ENCODE data around the gene KCTD4. TPM values are rescaled to one million over a fixed set of nuclear protein-coding genes. Genes with fewer than 3 reads are reported as not detected.
A peak's percentile ranks its signal among the peaks of the same experiment; 100 is the strongest.

KCTD4 gene
- total and polyA plus RNA-seq, 10 of the 15 experiments (the other 5 are each of a cell fraction or from before 2014, with no cell fraction given) = 0.09 TPM; not detected in 9

DNA sequence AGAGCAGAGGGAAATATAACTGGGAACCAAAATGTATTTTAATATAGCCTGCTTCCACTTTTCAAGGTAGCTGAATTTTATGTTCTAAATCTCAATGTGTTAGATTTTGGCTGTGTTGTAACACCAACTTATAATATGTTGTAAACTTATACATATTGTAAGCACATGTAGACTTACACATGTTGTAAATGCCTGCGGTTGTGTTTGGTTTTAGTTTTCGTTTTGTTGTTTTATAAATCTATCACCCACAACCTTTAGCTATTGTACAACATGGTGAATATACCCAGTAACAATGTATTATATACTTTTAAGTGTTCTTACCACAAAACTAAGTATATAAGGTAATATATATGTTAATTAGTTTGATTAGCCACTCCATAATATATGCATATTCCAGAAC, 15.6 kb downstream of the KCTD4 start (continued):
- TF ChIP-seq ZNF384 (IDR thresholded peaks at IDR 0.05; ENCODE audit: borderline replicate concordance, low read depth, low read length) (no peak), HDGF (IDR thresholded peaks at IDR 0.05) (no peak)

GRCh38 chr13:45184693-45185092, 16.2 kb downstream of the KCTD4 start:
- ChIA-PET POLR2A (no interaction called here), SMC1A (ENCODE audit: uncharacterized antibody, unreplicated experiment) (interaction anchor here (1.7 kb wide), 1 partner anchor 15 kb away, joined by 4 read pairs; no protein-coding TSS in a partner anchor), CTCF (no interaction called here), RAD21 (ENCODE audit: unreplicated experiment) (no interaction called here)
- no peaks in the 10 kb centered on the region for H3K4me1 ChIP-seq (ENCODE audit: control insufficient read depth, insufficient read depth, low read length)
- H4K20me1 ChIP-seq (ENCODE audit: control insufficient read depth, insufficient read depth) = no peaks in the 10 kb centered on the region
- H3K79me2 ChIP-seq (ENCODE audit: control insufficient read depth, insufficient read depth, low read length) = no peaks in the 10 kb centered on the region
- intact Hi-C loops (cut with micrococcal nuclease; ENCODE audit: unreplicated experiment) = no loop called here
- peaks cover 0 to 2% of the 10 kb centered on the region in 2 experiments; a peak in 2 of 4 replicates for H3K36me3 ChIP-seq (ENCODE audit: control insufficient read depth in 2 of 2, insufficient read depth in 2 of 2, low read length in 1 of 2)
- DNase-seq (ENCODE audit: low read depth, low spot score) = no peak
- no TSS peak for BruUV-seq (replicated peaks)
- H3K9me3 ChIP-seq (replicated peaks; ENCODE audit: control insufficient read depth, insufficient read depth, low read length) = no peaks in the 10 kb centered on the region
- H3K27me3 ChIP-seq (replicated peaks in 1 of 2; ENCODE audit: control insufficient read depth in 2 of 2, insufficient read depth in 2 of 2, low read length in 1 of 2) = no peaks in the 10 kb centered on the region
- peak; percentile 49; the same call in 2 of the 3 replicates for ATAC-seq
- no peak overlapping the region for H3K4me3 ChIP-seq
- WGBS (ENCODE audit: insufficient coverage, insufficient replicate concordance, low lambda C conversion rate, missing lambda C conversion rate) = 73% methylated on average over 5 of the region's 5 CpGs
- no peak overlapping the region for H2AFZ ChIP-seq (ENCODE audit: control insufficient read depth, low read depth, low read length)
- no peak overlapping the region for H3K27ac ChIP-seq (ENCODE audit: control insufficient read depth, insufficient read depth)
- in situ Hi-C loops (cut with MboI) = no loop called here
- no peak overlapping the region for H3K4me2 ChIP-seq (ENCODE audit: control insufficient read depth, insufficient read depth)
- no peak for TF ChIP-seq POLR2AphosphoS5 (IDR thresholded peaks at IDR 0.05; ENCODE audit: low read length)
- no peak for TF ChIP-seq ZNF24 (IDR thresholded peaks at IDR 0.05)
- no peak for TF ChIP-seq USF1 (IDR thresholded peaks at IDR 0.05; ENCODE audit: borderline replicate concordance, extremely low read length, insufficient read depth, low read depth, low read length)
- no peak for TF ChIP-seq EED (IDR thresholded peaks at IDR 0.05; ENCODE audit: low read depth)
- no peak for TF ChIP-seq ZBED1 (IDR thresholded peaks at IDR 0.05; ENCODE audit: borderline replicate concordance)
- no peak for TF ChIP-seq CBX3 (IDR thresholded peaks at IDR 0.05; ENCODE audit: borderline replicate concordance, low read depth)
- TF ChIP-seq EZH2 (IDR thresholded peaks at IDR 0.05; ENCODE audit: borderline replicate concordance, control insufficient read depth, low read depth, low read length) = no peak
- no peak for FAIRE-seq
- H3K9ac ChIP-seq (ENCODE audit: control insufficient read depth, insufficient read depth, low read length) = no peak overlapping the region

Data from GM12878 (cell line).